IMR-90 (cell line): ENCODE data around the gene FXYD6. TPM values are rescaled to one million over a fixed set of nuclear protein-coding genes. Genes with fewer than 3 reads are reported as not detected.

Experiments used
- ATAC-seq: fragments of 200-7000 bp; cut with Tn5 transposase; 2 replicates; pipeline ENCODE4 v1.9.1; 2020; ENCODE audit warnings: low read depth, mild to moderate bottlenecking, moderate library complexity
- BruUV-seq: library from RNA; stranded (reverse); fragments of 400-500 nt; replicated peaks from 2 replicates; lab custom pipeline; 2021; lab: Mats Ljungman, UMichigan
- CTCF ChIA-PET: fragments of 300-600 bp; formaldehyde crosslinking; extraction: SDS; loops from one replicate; lab custom pipeline; 2021; ENCODE audit warnings: antibody characterized with exemption; lab: Yijun Ruan, JAX
- POLR2A ChIA-PET: fragments of 300-600 bp; sonication (Branson Sonifier 250); formaldehyde crosslinking; loops from one replicate; lab custom pipeline; 2022; ENCODE audit warnings: antibody characterized with exemption; ENCODE audit not compliant: unreplicated experiment; lab: Charles Lee
- DNase-seq: peaks from one replicate; pipeline ENCODE4 v3.0.0; 2013
- H2AFZ ChIP-seq: replicated peaks from 2 replicates; pipeline ENCODE3; 2013; ENCODE audit warnings: low read length, mild to moderate bottlenecking; ENCODE audit not compliant: poor library complexity
- H2AK5ac ChIP-seq: 2 replicates; pipeline ENCODE4 v1.6.1; 2013; ENCODE audit warnings: low read depth, low read length, inconsistent platforms
- H2AK9ac ChIP-seq: replicated peaks from 2 replicates; pipeline ENCODE3; 2013; ENCODE audit warnings: mild to moderate bottlenecking, low read depth, low read length, moderate library complexity; ENCODE audit not compliant: poor library complexity
- H2BK120ac ChIP-seq: 2 replicates; pipeline ENCODE4 v1.6.1; 2013; ENCODE audit warnings: low read depth, low read length, inconsistent platforms
- H2BK15ac ChIP-seq: 3 replicates; pipeline ENCODE4 v1.6.1; 2013; ENCODE audit warnings: low read depth, low read length, inconsistent platforms
- H2BK20ac ChIP-seq: 2 replicates; pipeline ENCODE4 v1.6.1; 2013; ENCODE audit warnings: low read depth, mild to moderate bottlenecking, inconsistent platforms, low read length, moderate library complexity
- H2BK5ac ChIP-seq: 2 replicates; pipeline ENCODE4 v1.6.1; 2013; ENCODE audit warnings: mild to moderate bottlenecking, low read depth, low read length, inconsistent platforms; ENCODE audit not compliant: poor library complexity, severe bottlenecking
- H3K14ac ChIP-seq: replicated peaks from 2 replicates; pipeline ENCODE4 v1.6.1; 2013; ENCODE audit warnings: low read depth, low read length, inconsistent platforms
- H3K18ac ChIP-seq: 2 replicates; pipeline ENCODE4 v1.6.1; 2013; ENCODE audit warnings: low read depth, low read length, control low read depth
- H3K23ac ChIP-seq: 2 replicates; pipeline ENCODE4 v1.6.1; 2013; ENCODE audit warnings: low read depth, low read length, inconsistent platforms
- H3K27ac ChIP-seq: 2 replicates; pipeline ENCODE4 v1.5.1; 2013; ENCODE audit warnings: mild to moderate bottlenecking, control low read depth, low read length; ENCODE audit not compliant: insufficient read depth
- H3K27me3 ChIP-seq: 2 replicates; pipeline ENCODE4 v1.6.1; 2013; ENCODE audit warnings: low read length; ENCODE audit not compliant: control insufficient read depth, insufficient read depth
- H3K36me3 ChIP-seq: 2 replicates; pipeline ENCODE4 v1.6.1; 2013; ENCODE audit warnings: low read length, mixed read lengths; ENCODE audit not compliant: control insufficient read depth, insufficient read depth
- H3K4ac ChIP-seq: 2 replicates; pipeline ENCODE4 v1.6.1; 2013; ENCODE audit warnings: low read depth, low read length, inconsistent platforms
- H3K4me1 ChIP-seq: 2 replicates; pipeline ENCODE4 v1.6.1; 2013; ENCODE audit warnings: low read length, mixed read lengths; ENCODE audit not compliant: control insufficient read depth, insufficient read depth
- H3K4me2 ChIP-seq: 2 replicates; pipeline ENCODE4 v1.6.1; 2013; ENCODE audit warnings: low read depth, mild to moderate bottlenecking, control low read depth, low read length, moderate library complexity
- H3K4me3 ChIP-seq: 2 replicates; pipeline ENCODE4 v1.5.1; 2013; ENCODE audit warnings: low read depth, mild to moderate bottlenecking, control low read depth, low read length, moderate library complexity; ENCODE audit not compliant: insufficient read depth
- H3K56ac ChIP-seq: 2 replicates; pipeline ENCODE4 v1.6.1; 2013; ENCODE audit warnings: low read length, inconsistent platforms; ENCODE audit not compliant: insufficient read depth; ENCODE audit errors: extremely low read depth
- H3K79me1 ChIP-seq, 2 experiments: 2 replicates each; pipeline ENCODE4 v1.6.1; 2013; ENCODE audit warnings: low read length in 2 of 2, inconsistent platforms in 1 of 2, low read depth in 1 of 2
- H3K9ac ChIP-seq: 2 replicates; pipeline ENCODE4 v1.6.1; 2013; ENCODE audit warnings: low read depth, low read length, control low read depth
- H3K9me1 ChIP-seq: 2 replicates; pipeline ENCODE4 v1.6.1; 2013; ENCODE audit warnings: low read length, inconsistent platforms; ENCODE audit not compliant: insufficient read depth
- H3K9me3 ChIP-seq: 2 replicates; pipeline ENCODE4 v1.6.1; 2013; ENCODE audit warnings: low read length; ENCODE audit not compliant: control insufficient read depth, insufficient read depth
- H4K20me1 ChIP-seq: 2 replicates; pipeline ENCODE4 v1.6.1; 2013; ENCODE audit warnings: low read length, inconsistent platforms; ENCODE audit not compliant: insufficient read depth
- H4K5ac ChIP-seq: 2 replicates; pipeline ENCODE4 v1.6.1; 2013; ENCODE audit warnings: mild to moderate bottlenecking, low read depth, low read length, control low read depth
- H4K8ac ChIP-seq, 2 experiments: 2 replicates each; pipeline ENCODE4 v1.6.1; 2013; ENCODE audit warnings: low read depth in 2 of 2, low read length in 2 of 2, control low read depth in 1 of 2, inconsistent platforms in 1 of 2
- H4K91ac ChIP-seq: 2 replicates; pipeline ENCODE4 v1.6.1; 2013; ENCODE audit warnings: low read depth, low read length, inconsistent platforms; ENCODE audit not compliant: insufficient read depth
- BHLHE40 ChIP-seq: fragments of 150-350 bp; IDR thresholded peaks from 2 replicates; pipeline ENCODE4 v1.6.1; 2016; ENCODE audit warnings: mild to moderate bottlenecking, low read depth, low read length
- CEBPB ChIP-seq: IDR thresholded peaks from 2 replicates; pipeline ENCODE4 v1.6.1; 2012; ENCODE audit warnings: low read depth, low read length, improper control_type of control experiment
- CHD1 ChIP-seq: IDR thresholded peaks from 2 replicates; pipeline ENCODE4 v1.6.1; 2012; ENCODE audit warnings: low read depth, low read length, improper control_type of control experiment
- POLR2A ChIP-seq: IDR thresholded peaks from 2 replicates; pipeline ENCODE4 v1.6.1; 2012; ENCODE audit warnings: mild to moderate bottlenecking, low read depth, low read length
- SMC3 ChIP-seq: fragments of 150-350 bp; IDR thresholded peaks from 2 replicates; pipeline ENCODE4 v1.6.1; 2016; ENCODE audit warnings: low read depth, mild to moderate bottlenecking, antibody characterized with exemption, low read length, moderate library complexity
- WGBS, 2 experiments: methylation state at CpG; one replicate each; pipeline versions ENCODE4 v1.1.5 to v1.1.7; 2013; ENCODE audit warnings: missing lambda C conversion rate in 2 of 2; ENCODE audit not compliant: insufficient read length in 1 of 2; ENCODE audit errors: extremely low coverage in 2 of 2; 5-methylcytosine and 5-hydroxymethylcytosine counted together
- dilution Hi-C: fragments of 300-500 bp; cut with HindIII; formaldehyde crosslinking; loops from one replicate; pipeline ENCODE4 v1.14.3; 2018; ENCODE audit warnings: low sequenced_read_pairs; ENCODE audit not compliant: unreplicated experiment
- in situ Hi-C: fragments of 300-500 bp; cut with MboI; formaldehyde crosslinking; loops from 3 replicates; pipeline ENCODE4 v1.14.3; 2019; ENCODE audit warnings: low sequenced_read_pairs, inconsistent platforms, mixed read lengths
- intact Hi-C: fragments of 100-400 bp; cut with micrococcal nuclease; formaldehyde crosslinking; loops from 2 replicates; pipeline ENCODE4 v1.10.0; 2022
- polyA plus RNA-seq, 3 experiments: library from polyadenylated mRNA; depleted of rRNA; stranded (reverse); fragments of >200 nt; gene quantifications; 2 replicates each; pipeline ENCODE4 v1.2.3, GENCODE V29; 2012; ENCODE audit warnings: low replicate concordance in 1 of 3
- total RNA-seq: library from RNA; depleted of rRNA; stranded (reverse); fragments of >200 nt; gene quantifications from 2 replicates; pipeline ENCODE4 v1.2.3, GENCODE V29; 2012

Gene FXYD6
- total and polyA plus RNA-seq, 2 of the 4 experiments (the other 2 are of a cell fraction), result 0.32 TPM; not detected in 1

- POLR2A ChIA-PET, result no interaction called here
- whole genome bisulfite sequencing, 2 experiments, result no CpG with 5 or more reads among the region's 11 CpGs
- H4K91ac ChIP-seq, result no peak overlapping the region
- H3K36me3 ChIP-seq, result no peaks in the 10 kb centered on the region
- ATAC-seq, result no peak
- H3K4me1 ChIP-seq, result no peaks in the 10 kb centered on the region
- H3K56ac ChIP-seq, result no peak overlapping the region
- H4K20me1 ChIP-seq, result no peaks in the 10 kb centered on the region
- no peak overlapping the region for H4K8ac ChIP-seq
- H2BK20ac ChIP-seq, result no peak overlapping the region
- H2AK5ac ChIP-seq, result no peak overlapping the region
- no peak overlapping the region for H3K18ac ChIP-seq
- H3K4ac ChIP-seq, result no peak overlapping the region
- dilution Hi-C loops (no loop called here), intact Hi-C loops (no loop called here), in situ Hi-C loops (no loop called here)
- no peak overlapping the region for H4K5ac ChIP-seq
- CTCF ChIA-PET, result no interaction called here
- no peaks in the 10 kb centered on the region for H3K79me1 ChIP-seq
- DNase-seq, result no peak
- peaks cover 19% of the 10 kb centered on the region for H3K27me3 ChIP-seq
- H2BK5ac ChIP-seq, result no peak overlapping the region
- H3K9me3 ChIP-seq, result no peaks in the 10 kb centered on the region
- no peak overlapping the region for H2AFZ ChIP-seq
- no peak overlapping the region for H3K27ac ChIP-seq
- H3K4me3 ChIP-seq, result no peak overlapping the region
- H3K14ac ChIP-seq, result no peak overlapping the region
- BruUV-seq, result no TSS peak
- H3K23ac ChIP-seq, result no peak overlapping the region
- H2BK15ac ChIP-seq, result no peak overlapping the region
- no peak overlapping the region for H3K4me2 ChIP-seq
- H3K9me1 ChIP-seq, result no peaks in the 10 kb centered on the region
- no peak overlapping the region for H2AK9ac ChIP-seq
- TF ChIP-seq POLR2A (no peak), CEBPB (no peak), CHD1 (no peak), BHLHE40 (no peak), SMC3 (no peak)
- H3K9ac ChIP-seq, result no peak overlapping the region
- H2BK120ac ChIP-seq, result no peak overlapping the region
Measured at GRCh38 chr11:117882311-117882905, 6.0 kb upstream of the FXYD6 start.
